Right lobe of liver (tissue), 4 donors: ENCODE results near the gene POLR3F.

Experiments
- CTCF ChIP-seq, 4 donors: fragments of 200-600 bp in 3 of 4; fragments of 450-650 bp in 1 of 4; IDR thresholded peaks; one replicate each; pipeline versions ENCODE4 v1.5.1 to v1.8.0; 2016 to 2022; ENCODE audit warnings: antibody characterized with exemption in 4 of 4, mild to moderate bottlenecking in 2 of 4
- POLR2A ChIP-seq: fragments of 450-650 bp; IDR thresholded peaks from one replicate; pipeline ENCODE4 v1.6.1; 2017; ENCODE audit warnings: antibody characterized with exemption, mild to moderate bottlenecking
- donor health status: DM: no; HTN: no; CAD: no.
- donor health status: DM: no; HTN: no; CAD: no.
- donor health status: DM: no; HTN: yes; CAD: no.

GRCh38 chr20:18496042-18496441 is 28.9 kb downstream of the POLR3F start:
- TF ChIP-seq CTCF (IDR thresholded peaks at IDR 0.05) (no peak), POLR2A (no peak)
